ENCODE data around the gene M6PR.

The M6PR gene

DNA sequence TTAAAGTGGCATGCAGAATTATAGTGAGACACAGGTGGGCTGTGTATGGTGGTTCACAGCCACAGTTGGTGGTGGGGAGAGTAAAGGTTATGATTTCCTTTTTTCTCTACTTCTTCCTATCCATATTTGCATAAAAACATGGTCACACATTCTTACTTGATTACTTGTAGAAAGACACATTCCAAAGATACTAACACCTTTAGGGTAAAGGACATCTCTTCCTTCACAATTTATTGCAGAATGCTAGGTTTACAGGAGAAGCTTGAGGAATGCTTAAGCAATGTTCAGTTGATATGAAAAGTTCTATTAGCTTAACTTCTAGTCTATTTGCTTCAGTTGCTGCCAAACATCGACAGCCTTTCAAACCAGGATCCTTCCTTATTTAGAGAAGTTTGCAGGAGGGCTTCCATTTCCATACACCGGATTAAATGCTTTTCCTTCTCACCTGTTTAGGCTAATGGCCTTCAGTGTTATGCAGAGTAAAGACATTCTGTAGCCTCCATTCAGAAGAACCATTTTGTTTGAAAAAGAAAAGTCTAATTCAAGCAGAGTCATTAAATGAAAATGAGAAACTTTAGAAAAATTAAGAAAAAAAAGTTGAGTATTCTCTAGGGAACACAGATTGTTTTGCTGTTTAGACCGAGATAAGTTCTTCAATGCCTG lies 37.7 kb downstream of the M6PR start:
- no peak for DNase-seq

DNA sequence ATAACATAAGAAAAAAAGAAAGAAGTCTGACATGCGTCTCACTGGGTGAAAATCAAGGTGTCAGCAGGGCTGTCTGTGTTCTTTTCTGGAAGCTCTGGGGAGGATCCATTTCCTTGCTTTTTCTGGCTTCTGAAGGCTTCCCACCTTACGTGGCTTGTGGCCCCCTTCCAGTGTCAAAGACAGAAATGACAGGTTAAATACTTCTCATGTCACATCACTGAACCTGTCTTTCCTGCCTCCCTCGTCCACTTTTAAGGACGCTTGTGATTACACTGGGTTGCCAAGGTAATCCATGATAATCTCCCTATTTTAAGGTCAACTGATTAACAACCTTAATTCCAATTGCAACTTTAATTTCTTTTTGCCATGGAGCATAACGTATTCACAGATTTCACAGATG lies 39.7 kb downstream of the M6PR start:
- no peak for DNase-seq

DNA sequence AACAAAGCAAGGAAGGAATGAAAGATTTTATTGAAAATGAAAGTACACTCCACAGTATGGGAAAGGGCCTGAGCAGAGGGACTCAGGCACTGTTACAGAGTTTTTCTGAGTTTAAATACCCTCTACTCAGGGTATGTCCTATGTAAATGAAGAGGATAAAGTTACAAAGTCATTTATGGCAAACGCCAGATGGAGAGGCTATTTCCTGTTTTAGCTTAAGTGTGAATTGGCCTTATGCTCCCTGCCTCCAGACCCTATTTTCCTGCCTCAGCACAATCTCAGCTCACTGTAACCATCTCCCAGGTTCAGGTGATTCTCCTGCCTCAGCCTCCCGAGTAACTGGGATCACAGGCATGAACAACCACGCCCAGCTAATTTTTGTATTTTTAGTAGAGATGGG lies 41.9 kb downstream of the M6PR start:
- no peak for DNase-seq

DNA sequence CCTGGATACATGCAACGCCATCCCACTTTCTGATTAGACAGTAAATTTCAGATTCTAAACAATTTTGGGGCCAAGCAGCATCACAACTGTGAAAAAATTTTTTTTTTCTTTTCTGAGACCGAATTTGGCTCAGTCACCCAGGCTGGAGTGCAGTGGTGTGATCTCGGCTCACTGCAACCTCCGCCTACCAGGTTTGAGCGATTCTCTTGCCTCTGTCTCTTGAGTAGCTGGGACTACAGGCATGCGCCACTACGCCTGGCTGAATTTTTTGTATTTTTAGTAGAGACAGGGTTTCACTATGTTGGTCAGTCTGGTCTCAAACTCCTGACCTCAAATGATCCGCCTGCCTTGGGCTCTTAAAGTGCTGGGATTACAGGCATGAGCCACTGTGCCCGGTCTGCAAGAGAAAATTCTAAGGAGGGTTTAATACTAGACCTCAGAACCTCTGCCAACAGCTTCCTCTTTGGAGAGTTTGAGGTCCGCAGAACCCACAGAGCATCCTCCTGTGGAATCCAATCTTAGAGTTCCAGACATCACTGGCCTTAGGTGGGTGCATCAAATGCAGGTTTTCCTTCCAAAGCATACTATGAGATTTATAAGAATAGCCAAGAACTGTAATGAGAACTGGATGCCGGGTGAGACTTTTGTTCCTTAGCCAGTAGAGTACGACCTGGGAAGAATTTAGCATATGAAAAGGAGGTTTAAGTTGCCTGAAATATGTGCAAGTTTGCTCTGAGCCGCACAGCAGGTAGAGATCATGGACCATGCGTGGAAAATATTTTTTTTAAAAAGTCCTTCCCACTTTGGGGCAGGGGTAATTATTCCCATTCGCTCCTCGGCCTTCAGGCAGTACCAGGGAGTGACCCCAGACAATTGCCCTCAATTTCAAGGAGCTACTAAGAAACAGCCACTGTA lies 42.9 kb downstream of the M6PR start:
- no peak for DNase-seq

DNA sequence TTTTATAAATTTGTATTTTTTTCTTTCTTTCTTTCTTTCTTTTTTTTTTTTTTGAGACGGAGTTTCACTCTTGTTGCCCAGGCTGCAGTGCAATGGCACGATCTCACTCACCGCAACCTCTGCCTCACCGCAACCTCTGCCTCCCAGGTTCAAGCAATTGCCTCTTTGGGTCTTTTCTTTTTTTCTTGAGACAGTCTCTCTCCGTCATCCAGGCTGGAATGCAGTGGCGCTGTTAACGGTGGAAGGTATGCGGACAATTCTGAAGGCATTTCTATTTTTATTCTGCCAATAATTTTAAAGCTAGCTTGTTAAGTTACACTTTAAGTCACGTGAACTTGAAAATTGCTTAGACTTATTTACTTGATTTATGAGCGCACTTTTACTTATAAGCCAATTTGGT lies 43.9 kb downstream of the M6PR start:
- no peak for DNase-seq

DNA sequence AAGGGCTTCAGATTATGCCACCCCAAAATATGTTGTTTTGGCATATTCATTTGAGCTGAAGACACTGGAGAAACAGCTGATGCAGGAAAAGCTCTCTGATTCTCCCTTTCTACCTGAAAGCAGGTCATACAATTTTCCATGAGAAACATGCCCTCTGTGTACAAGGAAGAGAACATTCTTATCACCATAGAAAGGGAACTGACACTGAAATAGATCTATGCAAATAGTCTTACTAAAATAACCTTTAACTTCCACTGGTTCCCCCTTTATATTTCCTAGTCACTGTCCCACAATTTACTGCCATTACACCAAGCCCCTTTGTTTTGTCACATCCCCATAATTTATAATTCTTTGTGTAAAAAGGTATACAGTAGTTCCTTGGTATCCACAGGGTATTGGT lies 44.8 kb downstream of the M6PR start:
- DNase-seq = no peak

DNA sequence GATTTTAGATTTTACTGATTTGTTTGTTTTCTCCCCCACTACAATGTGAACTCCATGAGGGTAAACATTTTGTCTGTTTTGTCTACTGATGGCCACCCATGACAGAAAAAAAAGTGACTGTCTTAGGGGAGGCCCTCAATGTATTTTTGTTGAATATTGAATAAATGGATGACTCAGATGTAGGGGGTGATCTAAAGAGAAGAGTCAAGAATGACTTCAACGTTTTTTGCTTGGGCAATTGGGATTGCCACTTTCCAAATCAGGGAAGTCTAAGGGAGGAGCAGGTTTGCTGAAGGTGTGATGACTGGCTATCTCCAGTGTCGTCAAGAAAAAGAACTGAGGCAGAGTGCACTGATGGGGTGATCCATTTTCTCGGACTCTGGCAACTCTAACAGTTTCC lies 45.8 kb downstream of the M6PR start:
- DNase-seq = no peak

DNA sequence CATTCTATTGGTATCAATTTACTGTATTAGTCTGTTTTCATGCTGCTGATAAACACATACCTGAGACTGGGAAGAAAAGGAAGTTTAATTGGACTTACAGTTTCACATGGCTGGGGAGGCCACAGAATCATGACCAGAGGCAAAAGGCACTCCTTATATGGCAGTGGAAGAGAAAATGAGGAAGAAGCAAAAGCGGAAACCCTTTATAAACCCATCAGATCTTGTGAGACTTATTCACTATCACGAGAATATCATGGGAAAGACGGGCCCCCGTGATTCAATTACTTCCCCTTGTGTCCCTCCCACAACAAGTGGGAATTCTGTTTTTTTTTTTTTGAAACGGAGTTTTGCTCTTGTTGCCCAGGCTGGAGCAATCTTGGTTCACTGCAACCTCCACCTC lies 46.7 kb downstream of the M6PR start:
- peak; percentile 51 for DNase-seq

DNA sequence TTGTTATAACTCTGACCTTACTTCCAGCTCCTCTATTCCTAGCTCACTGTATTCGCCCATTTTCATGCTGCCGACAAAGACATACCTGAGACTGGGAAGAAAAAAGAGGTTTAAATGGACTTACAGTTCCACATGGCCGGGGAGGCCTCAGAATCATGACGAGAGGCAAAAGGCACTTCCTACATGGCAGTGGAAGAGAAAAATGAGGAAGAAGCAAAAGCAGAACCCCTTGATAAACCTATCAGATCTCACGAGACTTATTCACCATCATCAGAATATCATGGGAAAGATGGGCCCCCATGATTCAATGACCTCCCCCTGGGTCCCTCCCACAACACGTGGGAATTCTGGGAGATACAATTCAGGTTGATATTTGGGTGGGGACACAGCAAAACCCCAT lies 49.6 kb downstream of the M6PR start:
- DNase-seq = peak; percentile 35

DNA sequence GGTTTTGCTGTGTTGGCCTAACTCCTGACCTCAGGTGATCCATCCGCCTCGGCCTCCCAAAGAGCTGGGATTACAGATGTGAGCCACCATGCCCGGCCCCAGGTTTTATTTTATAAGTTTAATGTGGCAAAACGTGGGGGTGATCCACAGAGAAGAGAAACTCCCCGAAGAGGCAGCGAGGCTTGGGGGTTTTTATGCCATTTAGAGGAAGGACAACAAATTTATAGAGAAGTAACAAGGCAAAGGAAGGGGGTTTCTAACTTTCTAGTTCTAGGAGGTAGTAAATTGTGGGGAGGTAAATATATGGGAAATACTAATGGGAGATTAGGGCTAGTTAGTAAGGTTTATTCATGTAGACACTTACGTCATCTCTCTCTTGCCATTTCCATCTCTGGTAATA lies 52.4 kb downstream of the M6PR start:
- no peak for DNase-seq

DNA sequence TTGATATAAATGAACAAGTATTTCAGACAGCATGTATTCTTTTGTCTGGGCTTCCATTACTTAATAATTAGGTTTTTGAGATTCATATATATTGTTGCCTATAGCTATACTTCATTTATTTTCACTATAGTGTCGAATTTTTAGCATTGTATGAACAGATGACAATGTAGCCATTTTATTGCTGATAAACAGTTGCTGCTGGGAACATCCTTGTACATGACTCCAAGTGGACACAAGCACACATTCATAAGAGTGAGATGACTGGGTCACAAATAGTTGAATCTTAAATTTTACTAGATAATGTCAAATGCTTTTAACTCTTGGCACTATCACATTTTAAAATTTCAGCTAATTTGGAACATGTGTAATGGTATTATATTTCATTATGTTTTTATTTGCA lies 54.5 kb downstream of the M6PR start:
- DNase-seq = no peak

DNA sequence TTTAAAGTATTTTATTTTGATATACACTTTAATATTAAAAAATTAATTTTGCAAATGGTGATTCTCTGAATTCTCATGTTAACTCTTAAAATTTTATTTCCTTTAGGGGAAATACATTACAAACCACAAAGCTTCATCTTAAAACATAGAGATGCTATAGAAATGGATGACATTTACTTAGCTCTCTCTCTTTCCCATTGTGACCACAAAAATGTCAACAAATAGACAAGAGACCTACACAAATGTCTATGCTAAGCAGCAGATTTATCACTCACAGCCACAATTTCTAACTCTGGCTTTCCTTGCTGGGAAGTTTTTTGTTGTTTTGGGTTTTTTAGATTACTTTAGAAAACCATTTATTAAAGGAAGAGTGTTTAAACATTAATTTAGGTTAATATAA lies 55.1 kb downstream of the M6PR start:
- DNase-seq = no peak

DNA sequence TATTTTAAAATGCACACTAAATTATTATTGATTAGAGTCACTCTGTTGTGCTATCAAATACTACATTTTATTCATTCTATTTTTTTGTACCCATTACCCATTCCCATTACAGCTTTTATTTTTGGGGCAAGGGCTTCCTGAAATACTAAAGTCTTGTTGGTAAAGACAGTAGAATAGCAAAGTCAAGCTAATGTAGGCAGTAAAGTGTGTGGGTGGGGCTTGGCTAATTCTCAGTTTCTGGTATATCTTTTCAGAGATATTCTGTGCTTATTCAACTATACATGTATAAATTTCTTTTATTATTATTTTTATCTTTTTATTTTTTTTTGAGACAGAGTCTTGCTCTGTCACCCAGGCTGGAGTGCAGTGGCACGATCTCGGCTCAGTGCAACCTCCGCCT lies 57.5 kb downstream of the M6PR start:
- DNase-seq = no peak

Measured in hematopoietic multipotent progenitor cell treated with erythropoietin and hydrocortisone succinate and interleukin-3 and kit ligand, for 6 days (in vitro differentiated cells).